Activated naive CD4-positive, alpha-beta T cell treated with anti-CD3 and anti-CD28 coated beads, Interleukin-2, amount 50 U/mL, for 72 hours (primary cell): ENCODE measurements around the gene SEMA3C. TPM values are rescaled to one million over a fixed set of nuclear protein-coding genes. Genes with fewer than 3 reads are reported as not detected.

Experiments
- ATAC-seq, 2 donors: fragments of 150-1000 bp; cut with Tn5 transposase; 2 replicates each; pipeline ENCODE4 v1.10.0; 2021; ENCODE audit warnings: mild to moderate bottlenecking in 2 of 2, moderate library complexity in 2 of 2
- DNase-seq, 2 donors: peaks; one replicate each; pipeline ENCODE4 v3.0.0; 2021 to 2022; ENCODE audit warnings: low spot score in 2 of 2
- H3K27ac Mint-ChIP-seq, 2 donors: one replicate each; pipeline ENCODE4 v1.8.0; 2022; ENCODE audit warnings: mild to moderate bottlenecking in 2 of 2, mixed read lengths in 2 of 2
- H3K36me3 Mint-ChIP-seq, 2 donors: one replicate each; pipeline ENCODE4 v1.8.0; 2022; ENCODE audit warnings: mixed read lengths in 2 of 2
- H3K9me3 Mint-ChIP-seq, 2 donors: one replicate each; pipeline ENCODE4 v1.8.0; 2022; ENCODE audit warnings: mixed read lengths in 2 of 2
- total RNA-seq, 2 donors: library from RNA; stranded (reverse); gene quantifications; one replicate each; pipeline ENCODE4 v1.2.3, GENCODE V29; 2022

Gene SEMA3C
- total RNA-seq, 2 donors from 2014 or later = not detected

DNA sequence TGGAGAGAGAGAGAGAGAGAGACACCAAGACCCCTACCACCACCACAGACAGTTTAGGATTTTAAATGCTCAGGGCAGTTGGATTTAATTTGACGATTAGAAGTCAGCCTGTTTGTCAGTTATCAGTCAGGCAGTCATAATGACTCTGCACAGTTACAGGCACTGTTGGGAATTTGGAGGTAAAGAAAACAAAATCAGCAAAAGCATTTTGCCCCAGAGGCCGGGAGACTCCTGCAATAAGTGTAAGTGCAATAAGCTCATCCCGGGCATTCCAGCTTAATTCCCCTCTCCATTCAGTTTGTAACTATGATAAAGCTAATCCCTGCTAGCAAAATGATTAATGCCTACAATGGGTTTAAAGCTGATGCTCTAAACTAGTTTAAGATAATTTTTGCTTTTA lies 13.5 kb downstream of the SEMA3C start:
- no peak overlapping the region for H3K27ac Mint-ChIP-seq
- DNase-seq (no peak), ATAC-seq (no peak)
- H3K36me3 Mint-ChIP-seq = no peaks in the 10 kb centered on the region
- H3K9me3 Mint-ChIP-seq = no peaks in the 10 kb centered on the region

DNA sequence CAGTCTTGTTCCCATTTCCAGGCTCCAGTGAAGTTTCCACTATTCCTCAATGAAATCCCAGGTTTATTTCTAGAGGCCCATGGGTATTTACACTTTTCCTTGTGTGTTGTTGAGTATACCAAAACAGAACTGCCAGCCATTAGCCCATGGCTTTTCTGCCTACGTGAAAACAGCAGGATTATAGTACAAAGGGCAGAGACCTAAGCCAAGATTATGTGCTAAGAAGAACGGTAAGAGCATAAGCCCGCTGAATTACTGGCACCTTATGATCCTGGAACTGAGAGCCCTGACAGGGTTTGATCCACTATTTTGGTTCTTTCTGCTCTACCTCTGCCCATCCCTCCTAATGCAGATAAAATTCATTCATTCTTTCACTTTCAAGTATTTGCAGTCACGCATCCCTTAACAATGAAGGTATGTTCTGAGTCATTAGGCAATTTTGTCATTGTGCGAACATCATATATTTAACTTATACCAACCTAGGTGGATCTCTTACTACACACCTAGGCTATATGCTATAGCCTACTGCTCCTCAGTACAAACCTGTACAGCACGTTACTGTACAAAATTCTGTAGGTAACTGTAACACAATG lies 16.0 kb downstream of the SEMA3C start:
- no peak for DNase-seq
- H3K36me3 Mint-ChIP-seq = no peaks in the 10 kb centered on the region
- ATAC-seq = no peak
- no peaks in the 10 kb centered on the region for H3K9me3 Mint-ChIP-seq
- H3K27ac Mint-ChIP-seq = no peak overlapping the region

DNA sequence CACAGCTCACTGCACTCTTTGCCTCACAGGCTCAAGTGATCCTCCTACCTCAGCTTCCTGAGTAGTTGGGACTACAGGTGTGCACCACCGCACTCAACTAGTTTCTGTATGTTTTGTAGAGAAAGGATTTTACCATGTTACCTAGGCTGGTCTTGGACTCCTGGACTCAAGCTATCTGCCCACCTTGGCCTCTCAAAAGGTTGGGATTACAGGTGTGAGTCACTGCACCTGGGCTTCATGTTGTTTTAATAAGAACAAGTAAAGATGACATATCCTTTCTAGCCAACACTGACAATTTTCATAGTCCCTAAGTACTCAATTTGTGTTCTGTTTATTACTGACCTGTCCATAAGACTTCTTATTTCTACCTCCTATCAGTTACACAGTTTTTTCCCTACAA lies 16.8 kb downstream of the SEMA3C start:
- DNase-seq (no peak), ATAC-seq (no peak)
- Mint-ChIP-seq H3K9me3 (no peaks in the 10 kb centered on the region), H3K36me3 (no peaks in the 10 kb centered on the region), H3K27ac (no peak overlapping the region)

DNA sequence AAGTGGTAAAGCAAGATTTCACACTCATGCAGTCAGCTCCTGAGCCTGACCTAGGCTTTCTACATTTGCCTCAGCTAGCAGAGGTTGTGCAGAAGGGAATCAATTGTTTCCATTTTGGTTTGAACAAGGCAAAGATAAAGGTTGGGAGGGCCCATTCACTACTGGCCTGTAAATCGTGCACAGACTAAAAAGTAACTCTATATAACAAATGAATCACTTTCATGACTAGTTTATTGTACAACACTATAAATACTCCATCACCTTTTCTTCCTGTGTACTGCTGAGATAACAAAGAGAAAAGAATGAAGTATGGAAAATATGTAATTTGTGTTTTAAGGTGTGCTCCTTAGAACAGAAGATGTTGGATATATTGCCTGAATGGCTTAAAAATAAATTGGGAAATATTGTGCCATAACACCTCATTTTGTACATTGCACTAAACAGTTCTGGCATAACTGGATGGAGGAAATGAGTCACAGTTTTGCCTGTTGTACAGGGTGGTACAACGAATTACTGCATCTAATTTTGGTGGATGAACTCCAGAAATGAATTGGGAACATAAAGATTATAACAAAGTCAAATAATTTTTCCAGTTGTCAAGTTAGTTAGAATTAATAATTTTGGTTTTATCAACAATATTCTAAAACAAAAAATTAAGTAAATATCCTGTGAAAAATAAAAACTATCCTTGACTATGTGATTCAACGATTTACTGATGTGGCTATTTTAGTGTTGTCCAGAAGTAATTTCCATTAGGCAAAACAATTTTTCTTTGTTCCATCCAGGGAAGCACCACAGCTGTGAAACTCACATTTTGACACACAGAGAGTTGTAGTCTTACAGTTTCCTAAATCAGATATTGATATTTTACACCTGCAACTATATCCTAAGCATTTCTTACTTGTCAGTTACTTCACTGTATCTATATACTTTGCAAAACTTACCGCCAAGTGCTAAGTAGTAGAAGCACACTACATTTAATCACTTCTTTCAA lies 18.0 kb downstream of the SEMA3C start:
- Mint-ChIP-seq H3K27ac (no peak overlapping the region), H3K9me3 (no peaks in the 10 kb centered on the region), H3K36me3 (no peaks in the 10 kb centered on the region)
- no peak for DNase-seq
- ATAC-seq = no peak

DNA sequence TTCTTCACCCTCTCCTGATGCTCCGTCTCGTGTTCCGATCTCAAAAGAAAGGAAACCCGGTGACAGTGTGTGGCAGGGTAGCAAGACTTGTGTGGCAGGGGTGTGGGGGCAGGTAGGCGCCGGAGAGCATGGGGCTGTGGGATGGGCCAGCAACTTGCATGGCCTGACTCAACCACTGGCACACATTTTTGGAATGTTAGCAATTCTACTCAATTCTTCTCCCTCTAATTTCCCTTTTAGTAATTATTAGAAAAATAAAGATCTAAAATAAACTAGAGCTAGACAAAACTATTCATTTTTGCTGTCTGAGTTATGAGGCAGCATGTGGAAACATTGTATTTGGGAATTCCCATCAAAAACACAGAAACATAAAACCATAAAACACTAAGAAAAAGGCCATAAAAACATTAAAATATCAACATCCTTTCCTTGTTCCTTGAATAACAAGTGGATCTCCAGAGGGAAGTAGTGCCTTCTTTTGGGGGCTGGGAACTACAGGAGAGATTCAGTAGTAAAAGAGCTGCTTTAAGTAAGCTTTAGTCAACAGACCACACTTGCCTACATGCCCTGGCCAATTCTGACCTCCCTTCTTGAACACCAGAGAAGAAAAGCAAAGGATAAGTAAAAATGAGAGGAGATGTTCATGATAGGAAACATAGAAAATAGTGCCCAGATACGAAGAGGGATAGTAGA lies 21.8 kb downstream of the SEMA3C start:
- no peak for DNase-seq
- ATAC-seq = no peak
- Mint-ChIP-seq H3K9me3 (peaks cover 0 to 6% of the 10 kb centered on the region in 2 donors), H3K36me3 (no peaks in the 10 kb centered on the region), H3K27ac (no peak overlapping the region)

DNA sequence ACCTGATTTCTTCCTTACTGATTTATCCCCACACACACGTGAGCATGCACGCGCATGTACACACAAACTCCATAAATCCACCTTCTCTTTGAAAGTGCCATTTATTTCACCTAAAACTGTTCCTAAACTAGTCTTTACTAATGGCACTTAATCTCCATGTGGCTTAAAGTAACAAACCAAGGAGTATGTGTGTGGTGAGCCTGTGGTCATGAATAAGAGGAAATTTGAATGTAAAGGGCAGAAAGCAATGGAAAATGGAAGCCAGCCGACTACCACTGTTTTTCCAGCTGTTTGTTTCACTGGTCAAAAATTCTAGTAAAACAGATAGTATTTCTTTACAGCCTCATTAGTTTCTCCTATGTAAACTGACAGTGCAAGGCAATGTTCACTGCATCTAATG lies 23.8 kb downstream of the SEMA3C start:
- DNase-seq (no peak), ATAC-seq (no peak)
- Mint-ChIP-seq H3K9me3 (peaks cover 0 to 6% of the 10 kb centered on the region in 2 donors), H3K27ac (no peak overlapping the region), H3K36me3 (no peaks in the 10 kb centered on the region)

DNA sequence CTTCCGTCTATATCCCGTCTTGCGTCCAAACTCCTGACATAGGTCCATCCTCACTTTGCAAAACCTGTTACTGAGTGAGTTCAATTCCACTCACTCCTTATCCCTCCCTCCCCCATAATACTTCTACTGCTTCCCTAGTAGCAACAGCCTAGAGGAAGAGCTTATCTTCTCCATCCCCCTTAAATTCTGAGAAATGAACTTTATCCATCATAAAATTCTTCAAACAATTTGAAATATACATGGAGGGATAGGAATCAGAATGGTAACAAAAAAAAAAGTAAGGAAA lies 27.6 kb downstream of the SEMA3C start:
- no peak for DNase-seq
- Mint-ChIP-seq H3K27ac (no peak overlapping the region), H3K36me3 (no peaks in the 10 kb centered on the region), H3K9me3 (peaks cover 0 to 6% of the 10 kb centered on the region in 2 donors)
- ATAC-seq = no peak

DNA sequence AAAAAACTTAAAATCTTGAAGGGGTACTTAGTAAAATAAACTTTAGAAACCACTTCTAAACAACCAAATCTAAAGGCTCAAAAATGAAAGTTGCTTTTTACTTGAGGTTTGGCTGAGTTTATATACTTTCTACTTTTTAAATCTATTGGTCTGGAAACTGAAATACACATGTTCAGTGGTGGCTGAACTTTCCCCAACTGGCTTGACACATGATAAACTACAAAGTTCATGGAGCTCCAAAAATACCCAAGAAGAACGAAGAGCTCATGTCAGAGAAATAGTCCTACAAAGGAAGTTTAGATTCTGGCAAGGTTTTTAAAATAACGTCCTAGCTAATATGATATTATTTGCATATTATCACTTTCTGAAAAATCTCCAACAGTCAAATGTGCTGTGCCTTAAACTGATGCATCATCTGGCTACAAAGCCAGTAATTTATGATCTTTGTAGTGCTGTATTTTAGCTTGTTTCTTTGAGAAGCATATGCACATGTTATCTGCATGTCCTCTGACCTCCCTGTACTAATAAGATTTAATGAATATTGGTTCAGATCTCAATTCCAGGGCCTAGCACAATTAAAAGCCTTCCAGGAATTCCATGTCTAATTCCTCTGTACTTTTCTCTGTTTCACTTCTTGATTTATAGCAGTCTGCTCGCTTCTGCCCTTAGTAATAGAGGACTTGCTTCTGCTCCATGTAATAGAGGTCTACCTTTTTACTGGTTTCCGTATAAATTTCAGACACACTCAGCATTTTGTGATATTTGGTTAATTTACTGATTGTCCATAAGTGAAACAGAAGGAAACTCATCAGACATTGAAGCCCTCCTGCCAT lies 28.2 kb downstream of the SEMA3C start:
- no peak for DNase-seq
- Mint-ChIP-seq H3K27ac (no peak overlapping the region), H3K9me3 (peaks cover 0 to 6% of the 10 kb centered on the region in 2 donors), H3K36me3 (no peaks in the 10 kb centered on the region)
- ATAC-seq = no peak

DNA sequence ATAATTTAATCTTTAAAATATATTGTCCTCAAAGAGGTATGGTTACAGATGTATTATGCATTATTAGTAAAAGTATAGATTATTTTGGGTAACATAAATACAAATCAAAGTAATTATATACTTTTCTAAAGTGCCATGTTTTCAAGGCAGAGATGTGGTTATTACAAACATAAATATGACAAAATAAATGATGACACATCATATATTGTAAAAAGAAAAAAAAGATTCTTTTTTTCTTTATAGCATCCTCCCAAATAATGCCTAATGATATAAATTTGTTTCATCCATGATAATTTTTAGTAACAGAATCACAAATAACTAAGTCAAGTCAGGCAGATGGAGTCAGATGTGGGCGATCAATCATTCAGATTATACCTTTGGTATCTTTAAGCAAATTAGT lies 29.3 kb downstream of the SEMA3C start:
- H3K36me3 Mint-ChIP-seq = no peaks in the 10 kb centered on the region
- peaks cover 0 to 6% of the 10 kb centered on the region in 2 donors for H3K9me3 Mint-ChIP-seq
- ATAC-seq (no peak), DNase-seq (no peak)
- no peak overlapping the region for H3K27ac Mint-ChIP-seq

DNA sequence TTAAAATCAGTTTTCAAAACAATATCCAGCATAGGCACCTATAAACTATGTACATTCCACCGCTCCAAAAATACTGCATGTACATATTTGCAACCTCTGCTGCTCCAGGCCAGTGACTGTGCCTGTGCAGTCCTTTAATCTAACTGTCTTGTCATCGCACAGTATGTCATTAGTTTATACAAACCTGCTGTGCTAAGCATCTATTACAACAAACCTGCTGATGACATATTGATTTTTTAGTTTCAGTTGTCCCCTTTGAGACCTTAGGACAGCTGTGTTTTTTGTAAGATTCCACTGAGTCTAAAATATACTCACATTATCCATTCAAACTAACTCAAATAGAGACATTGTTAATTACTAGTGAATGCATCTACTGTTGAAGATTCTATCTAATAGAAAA lies 33.1 kb downstream of the SEMA3C start:
- DNase-seq (no peak), ATAC-seq (no peak)
- Mint-ChIP-seq H3K9me3 (peaks cover 0 to 7% of the 10 kb centered on the region in 2 donors), H3K36me3 (no peaks in the 10 kb centered on the region), H3K27ac (no peak overlapping the region)

DNA sequence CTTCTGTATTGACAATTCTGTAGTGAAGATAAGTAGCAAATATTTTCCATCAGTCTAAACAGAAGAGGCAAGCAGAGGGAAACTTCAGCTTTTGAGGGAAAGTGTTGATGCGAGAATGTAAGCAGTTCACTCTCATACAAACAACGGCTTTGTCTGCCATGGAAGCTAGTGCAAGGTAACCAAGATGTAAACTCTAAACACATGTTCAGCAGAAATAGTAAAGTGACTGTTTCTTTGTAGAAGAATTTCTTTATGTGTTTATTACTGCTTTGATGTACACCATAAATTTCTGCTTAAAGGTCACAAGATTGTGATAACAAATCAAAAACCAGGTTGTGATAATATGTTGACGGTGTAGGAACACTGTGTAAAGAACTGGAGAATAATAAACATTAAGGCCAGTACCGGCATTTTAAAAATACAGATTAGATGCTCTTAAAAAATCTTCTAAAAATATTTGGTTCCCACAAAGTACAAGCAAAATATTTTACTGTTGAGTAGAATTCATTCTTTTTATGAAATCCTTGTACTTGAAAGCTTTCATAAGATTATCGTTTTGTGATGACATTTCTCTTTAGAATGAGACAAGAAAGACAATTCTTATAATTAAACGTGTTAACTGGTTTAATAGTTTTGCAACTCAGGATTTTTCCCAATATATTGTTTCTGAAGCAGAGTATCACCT lies 34.2 kb downstream of the SEMA3C start:
- H3K9me3 Mint-ChIP-seq = peaks cover 4 to 11% of the 10 kb centered on the region in 2 donors
- no peaks in the 10 kb centered on the region for H3K36me3 Mint-ChIP-seq
- no peak for ATAC-seq
- no peak overlapping the region for H3K27ac Mint-ChIP-seq
- no peak for DNase-seq

DNA sequence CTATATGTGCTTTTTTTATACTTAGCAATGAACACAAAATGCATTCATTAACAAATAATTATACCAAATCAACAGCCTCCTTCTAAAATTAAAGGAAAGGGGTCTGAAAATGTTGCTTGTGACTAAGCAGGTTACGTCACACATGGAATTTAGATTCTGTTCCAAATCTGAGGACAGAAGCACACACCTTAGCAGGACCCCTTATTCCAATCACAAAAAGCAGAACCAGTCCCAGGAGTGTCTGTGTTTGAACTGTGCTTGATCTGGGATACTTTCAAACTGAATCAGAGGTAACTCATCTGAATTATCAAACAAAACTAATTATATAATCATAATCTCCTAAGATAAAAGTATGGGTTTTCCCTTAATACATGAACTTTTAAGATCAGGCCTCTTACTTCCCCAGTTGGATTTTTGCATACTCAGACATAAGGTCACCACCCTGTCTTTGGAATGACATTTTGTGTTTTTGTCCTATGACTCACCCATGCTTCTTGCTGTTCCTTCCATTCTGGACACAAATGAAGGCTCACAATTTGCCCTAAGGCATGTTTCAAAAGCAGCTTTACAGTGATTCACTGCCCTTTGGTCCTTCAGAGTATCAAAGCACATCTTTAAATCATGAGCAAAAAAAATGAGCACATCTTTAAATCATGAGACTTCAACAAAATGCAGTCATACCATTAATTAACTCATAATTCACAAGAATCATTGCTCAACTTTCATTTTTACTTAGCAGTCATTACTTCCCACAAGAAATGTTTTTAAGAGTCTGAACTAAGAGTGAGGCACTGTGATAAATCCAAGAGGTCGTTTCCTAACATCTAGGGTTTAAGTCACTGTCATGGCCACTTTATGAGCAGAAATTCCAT lies 35.5 kb downstream of the SEMA3C start:
- Mint-ChIP-seq H3K27ac (no peak overlapping the region), H3K9me3 (peaks cover 4 to 11% of the 10 kb centered on the region in 2 donors), H3K36me3 (no peaks in the 10 kb centered on the region)
- DNase-seq (no peak), ATAC-seq (peak in 1 of 2 donors; percentile 7)

DNA sequence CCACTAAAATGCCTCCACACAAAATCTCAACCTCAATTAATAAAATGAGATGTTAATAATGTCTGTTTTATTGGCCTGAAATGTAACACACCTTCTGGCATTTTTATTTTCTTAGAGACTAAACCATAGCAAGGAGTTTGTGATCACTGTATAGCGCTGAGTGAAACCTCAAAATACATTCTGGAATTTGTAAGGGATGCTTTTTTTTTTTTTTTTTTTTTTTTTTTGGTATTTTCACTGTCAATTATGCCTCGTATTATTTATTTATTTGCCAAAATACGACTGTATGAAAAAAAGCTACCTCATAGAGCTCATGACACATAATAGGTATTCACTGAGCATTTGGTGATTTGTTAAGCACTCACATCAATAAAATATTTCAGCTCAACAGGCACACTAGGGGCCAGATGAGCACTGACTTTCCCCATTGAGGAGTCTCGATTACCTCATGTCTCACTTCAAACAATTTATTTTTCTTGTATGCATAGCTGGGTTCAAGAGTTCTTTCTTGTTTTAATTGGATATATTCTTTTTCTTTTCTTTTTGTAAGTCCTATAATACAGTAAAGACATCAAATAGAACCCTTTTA lies 36.5 kb downstream of the SEMA3C start:
- H3K27ac Mint-ChIP-seq = no peak overlapping the region
- no peak for ATAC-seq

DNA sequence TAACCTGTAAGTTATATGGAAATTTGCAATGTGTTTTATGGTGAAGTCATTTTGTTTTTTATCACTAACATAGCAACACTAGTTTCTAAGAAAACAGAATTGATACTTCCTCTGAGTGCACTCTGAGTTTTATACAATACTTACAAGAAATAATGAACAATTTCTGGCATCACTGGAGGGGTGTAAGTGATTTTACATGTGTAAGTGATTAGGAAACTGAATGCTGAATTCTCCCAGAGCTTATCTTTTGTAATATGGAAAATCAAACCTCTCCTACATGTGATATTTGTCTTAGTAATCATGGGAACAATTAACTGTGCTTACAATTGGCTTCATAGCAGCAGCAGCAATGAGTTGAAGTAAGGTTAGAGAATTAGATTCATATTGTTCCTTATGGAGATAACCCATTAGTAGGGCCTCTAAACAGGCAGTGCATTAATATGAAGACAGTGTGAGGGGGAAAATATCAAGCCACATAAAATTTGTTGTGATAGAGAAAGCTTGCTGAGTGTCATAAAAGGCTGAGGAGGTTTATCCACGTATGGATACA lies 37.4 kb downstream of the SEMA3C start:
- DNase-seq (no peak), ATAC-seq (no peak)
- Mint-ChIP-seq H3K36me3 (no peaks in the 10 kb centered on the region), H3K27ac (no peak overlapping the region), H3K9me3 (peaks cover 7 to 11% of the 10 kb centered on the region in 2 donors)

More for the DNA sequence above, 36.5 kb downstream of the SEMA3C start:
- Mint-ChIP-seq H3K36me3 (no peaks in the 10 kb centered on the region), H3K9me3 (peaks cover 4 to 11% of the 10 kb centered on the region in 2 donors)
- DNase-seq = no peak

DNA sequence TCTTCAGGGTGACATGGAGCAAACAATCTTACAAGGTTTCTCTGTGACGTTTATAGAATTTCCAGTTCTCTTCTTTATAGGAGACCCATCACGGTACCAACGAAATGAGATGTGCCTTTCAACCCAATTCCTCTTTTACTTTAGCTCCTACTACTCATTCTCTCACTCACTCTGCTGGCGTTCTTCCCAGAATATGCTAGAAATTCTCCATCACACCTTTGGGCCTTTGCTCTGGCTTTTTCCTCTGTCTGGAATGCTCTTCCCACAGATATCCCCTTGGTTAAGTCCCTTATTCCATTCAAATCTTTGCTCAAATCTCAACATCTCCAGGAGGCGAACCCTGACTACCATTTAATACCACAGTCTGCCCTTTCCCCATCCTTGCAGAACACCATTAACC lies 39.0 kb downstream of the SEMA3C start:
- H3K9me3 Mint-ChIP-seq = peaks cover 7 to 11% of the 10 kb centered on the region in 2 donors
- no peak overlapping the region for H3K27ac Mint-ChIP-seq
- H3K36me3 Mint-ChIP-seq = no peaks in the 10 kb centered on the region
- ATAC-seq (no peak), DNase-seq (no peak)
